Globus pallidus (tissue), 1 donor: ENCODE data around the gene IFNA10.
A peak's percentile ranks its signal among the peaks of the same experiment; 100 is the strongest.
"Not testable (repeated sequence)": the region's sequence is repeated elsewhere in the genome, so short reads cannot be mapped to it uniquely, and the experiment has no call there.

Experiments
- DNase-seq: peaks from one replicate; pipeline ENCODE4 v3.0.0-alpha.2; 2015; ENCODE audit warnings: low spot score

IFNA10 gene

DNA sequence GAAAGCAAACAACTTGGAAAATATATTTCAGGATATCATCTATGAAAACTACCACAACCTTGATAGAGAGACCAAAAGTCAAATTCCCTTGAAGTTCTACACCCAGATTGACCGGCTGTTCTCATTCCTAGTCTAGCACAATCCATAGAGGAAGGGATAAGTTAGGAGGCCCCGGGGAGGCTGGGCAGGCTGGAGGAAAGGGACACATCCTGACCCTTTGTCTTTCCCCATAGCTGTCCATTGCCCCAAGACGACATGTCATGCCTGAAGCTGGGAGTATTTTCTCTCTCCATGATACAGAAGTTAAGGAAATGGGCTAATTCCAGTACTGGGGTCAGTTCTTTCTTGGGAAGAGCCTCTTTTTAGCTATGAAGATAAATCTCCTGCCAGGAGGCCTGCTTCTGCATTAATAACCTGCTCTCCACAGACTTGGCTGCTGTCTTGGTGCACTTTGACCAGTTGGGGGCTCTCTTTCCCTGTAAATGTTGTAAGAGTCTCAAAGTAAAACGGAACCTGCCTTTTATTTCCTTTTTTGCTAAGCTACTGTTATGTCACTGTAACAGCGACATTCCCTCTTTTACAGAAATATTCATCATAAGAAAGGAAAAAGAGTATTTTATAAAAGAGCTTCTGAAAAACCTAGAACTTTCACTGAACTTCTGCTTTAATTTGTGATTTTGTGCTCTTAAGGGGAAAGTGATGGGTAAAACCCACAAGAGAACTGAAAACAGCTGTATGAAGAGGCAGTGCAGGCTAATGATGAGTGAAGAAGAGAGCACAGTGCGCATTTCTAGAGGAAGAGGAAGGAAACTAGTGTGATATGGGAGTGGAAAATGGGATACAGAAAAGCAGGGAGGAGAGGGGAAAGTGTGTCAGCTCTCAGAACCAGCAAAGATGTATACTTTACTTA is 11.8 kb downstream of the IFNA10 start:
- DNase-seq, result peak; percentile 11

DNA sequence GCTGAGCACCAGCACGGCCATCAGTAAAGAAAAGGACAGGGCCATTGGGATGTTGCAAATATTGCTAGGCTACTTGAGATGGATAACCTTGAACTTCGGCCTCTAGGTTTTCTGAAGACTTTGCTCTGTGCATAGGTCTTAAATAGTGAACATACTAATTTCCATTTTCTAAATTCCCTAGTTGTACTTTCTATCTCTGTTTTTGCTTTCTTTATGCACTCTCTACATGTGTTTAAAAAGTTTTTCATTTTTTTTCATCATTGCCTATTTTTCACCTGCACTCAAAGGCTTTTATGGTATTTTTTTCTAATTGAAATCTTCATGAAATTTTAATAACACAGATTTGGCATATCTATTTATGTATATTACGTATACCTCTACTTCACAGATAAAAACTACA is 19.5 kb downstream of the IFNA10 start, which contains the start of gene IFNA4:
IFNA4 (minus strand) TSS at position 101 of the 400 bp plus-strand sequence; CDS start at position 45, 56 bp downstream.
- not testable (repeated sequence) for DNase-seq

- DNase-seq, result peak; percentile 11
Observed at GRCh38 chr9:21182810-21183736, 23.9 kb downstream of the IFNA10 start.

GRCh38 chr9:21174671-21175070 is 32.3 kb downstream of the IFNA10 start:
- no peak for DNase-seq

DNA sequence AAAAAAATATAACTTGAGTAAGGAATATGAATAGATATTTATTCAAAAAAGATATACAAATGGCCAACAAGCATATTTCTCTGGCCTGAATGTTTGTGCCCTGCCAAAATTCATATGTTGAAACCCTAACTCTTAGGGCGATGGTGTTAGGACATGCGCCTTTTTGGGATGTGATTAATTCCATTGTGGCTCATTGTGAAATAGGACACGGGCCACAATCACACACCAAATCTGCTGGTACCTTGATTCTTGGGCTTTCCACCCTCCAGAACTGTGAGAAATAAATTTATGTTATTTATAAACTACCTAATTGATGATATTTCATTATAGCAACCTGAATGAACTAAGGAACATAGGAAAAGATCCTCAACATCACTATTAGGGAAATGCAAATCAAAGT is 34.8 kb downstream of the IFNA10 start:
- DNase-seq, result no peak

- no peak for DNase-seq
Observed at GRCh38 chr9:21171351-21171750, 35.6 kb downstream of the IFNA10 start.

DNA sequence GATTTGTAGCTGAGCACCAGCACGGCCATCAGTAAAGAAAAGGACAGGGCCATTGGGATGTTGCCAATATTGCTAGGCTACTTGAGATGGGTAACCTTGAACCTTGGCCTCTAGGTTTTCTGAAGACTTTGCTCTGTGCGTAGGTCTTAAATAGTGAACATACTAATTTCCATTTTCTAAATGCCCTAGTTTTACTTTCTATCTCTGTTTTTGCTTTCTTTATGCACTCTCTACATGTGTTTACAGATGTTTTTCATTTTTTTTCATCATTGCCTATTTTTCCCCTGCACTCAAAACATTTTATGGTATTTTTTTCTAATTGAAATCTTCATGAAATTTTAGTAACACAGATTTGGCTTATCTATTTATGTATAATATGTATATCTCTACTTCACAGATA is 40.4 kb downstream of the IFNA10 start, which contains the start of gene IFNA21:
IFNA21 (minus strand) TSS at position 101 of the 400 bp plus-strand sequence; CDS start at position 53, 48 bp downstream.
- DNase-seq, result not testable (repeated sequence)

DNA sequence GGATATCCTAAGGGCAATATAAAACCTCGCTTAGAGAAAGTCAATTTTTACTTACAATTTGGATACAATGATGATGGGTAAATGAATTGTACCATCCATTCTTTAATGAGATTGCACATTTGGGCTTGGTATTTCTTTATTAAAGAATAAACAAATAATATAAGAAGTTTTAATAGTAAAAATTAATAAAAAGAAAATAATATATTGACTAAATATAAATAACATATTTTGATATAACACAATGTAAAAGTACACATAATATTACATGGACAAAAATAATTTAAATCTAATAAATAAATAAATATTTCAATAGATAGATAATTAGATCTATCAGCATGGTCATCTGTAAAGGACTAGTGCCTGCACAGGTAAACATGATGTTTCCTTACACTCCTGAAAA is 41.4 kb downstream of the IFNA10 start:
- DNase-seq, result no peak

DNA sequence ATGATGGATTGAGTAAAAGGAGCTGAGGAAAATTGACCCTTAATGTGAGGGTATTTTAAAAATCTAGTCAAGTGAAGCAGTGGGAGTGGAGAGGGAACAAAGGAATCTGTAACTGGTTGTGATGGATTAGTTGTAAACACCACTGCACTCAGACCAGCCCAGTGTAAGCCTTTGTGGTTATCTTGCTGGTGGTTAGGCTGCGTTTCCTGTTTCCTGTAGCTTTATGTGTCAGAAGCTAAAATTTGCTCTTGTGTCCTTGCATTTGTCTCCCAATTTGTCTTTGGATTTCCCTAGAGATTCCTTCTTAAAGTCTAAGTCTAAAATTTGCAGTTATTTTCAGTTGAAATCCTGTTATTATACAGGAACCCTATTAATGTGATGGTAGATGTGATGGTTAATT is 46.8 kb downstream of the IFNA10 start:
- DNase-seq, result no peak
